SK-N-DZ (cell line): Measurements from ENCODE around the gene CDS2.

ENCODE experiments used
- DNase-seq: peaks from one replicate; pipeline ENCODE4 v3.0.0-alpha.2; 2015; ENCODE audit warnings: low spot score

CDS2 gene

DNA sequence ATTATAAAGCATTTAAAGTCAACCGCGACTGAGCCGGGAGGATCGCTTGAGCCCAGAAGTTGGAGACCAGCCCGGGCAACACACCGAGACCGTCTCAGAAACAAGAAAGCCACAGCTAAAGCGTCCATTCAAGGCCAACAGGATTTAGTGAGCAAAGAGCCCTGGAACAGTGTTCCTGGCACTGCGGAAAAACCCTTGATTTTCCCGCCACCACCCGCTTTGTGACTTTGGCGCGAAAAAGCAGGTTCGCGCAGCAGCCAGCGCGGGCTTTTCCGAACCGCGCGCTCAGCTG lies 7.7 kb upstream of the CDS2 start:
- DNase-seq, result no peak

DNA sequence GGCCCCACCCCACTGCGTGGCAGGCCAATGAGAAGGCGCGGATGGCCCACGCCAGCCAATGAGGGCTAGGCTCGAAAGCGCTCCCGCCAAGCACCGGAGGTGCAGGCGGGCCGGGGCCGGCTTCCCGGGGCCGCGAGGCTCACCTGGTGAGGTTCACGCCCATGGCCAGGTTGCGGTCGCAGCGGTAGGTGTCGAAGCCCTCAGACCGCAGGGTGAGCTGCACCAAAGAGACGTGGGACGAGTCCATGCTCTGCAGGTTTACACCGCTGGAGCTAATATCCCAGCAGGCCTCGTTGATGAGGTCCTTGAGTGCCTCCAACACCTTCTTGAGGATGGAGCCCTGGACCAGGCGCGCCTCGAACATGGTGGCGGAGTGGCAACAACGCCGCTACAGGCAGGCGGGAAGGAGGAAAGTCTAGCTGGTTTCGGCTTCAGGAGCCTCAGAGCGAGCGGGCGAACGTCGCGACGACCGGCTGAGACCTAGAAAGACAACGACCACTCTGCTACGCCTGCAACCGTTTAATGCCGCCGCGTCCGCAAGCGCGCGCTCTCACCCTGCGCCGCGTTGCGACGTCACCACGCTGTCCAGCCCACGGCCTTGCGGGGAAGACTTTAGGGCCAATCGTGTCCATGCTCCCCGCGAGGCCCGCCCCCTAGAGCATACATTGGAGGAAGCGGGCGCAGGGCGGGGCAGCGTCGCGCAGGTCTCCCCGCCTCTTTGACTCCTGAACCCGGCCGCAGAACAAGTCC lies 7.2 kb upstream of the CDS2 start, which contains the start of gene PCNA:
Gene PCNA, minus strand, starts transcription at position 524 of the 750 bp plus-strand sequence. Its CDS starts 160 bp downstream, at position 364.
- DNase-seq, result peak; percentile 97

DNA sequence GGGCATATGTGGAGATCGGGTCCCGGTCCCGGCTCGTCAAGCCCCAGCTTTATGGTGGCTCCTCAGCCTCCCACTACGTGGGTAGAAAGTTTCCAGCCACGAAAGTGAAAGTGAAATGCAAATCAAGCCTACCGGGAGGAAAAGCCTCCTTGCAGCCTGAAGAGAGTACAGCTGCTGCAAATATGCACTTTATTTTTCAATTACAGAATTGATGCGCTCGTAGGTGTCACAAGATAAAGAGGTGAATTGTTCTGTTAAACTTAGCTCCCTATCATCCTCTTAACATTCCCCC lies 6.7 kb upstream of the CDS2 start:
- DNase-seq, result no peak

DNA sequence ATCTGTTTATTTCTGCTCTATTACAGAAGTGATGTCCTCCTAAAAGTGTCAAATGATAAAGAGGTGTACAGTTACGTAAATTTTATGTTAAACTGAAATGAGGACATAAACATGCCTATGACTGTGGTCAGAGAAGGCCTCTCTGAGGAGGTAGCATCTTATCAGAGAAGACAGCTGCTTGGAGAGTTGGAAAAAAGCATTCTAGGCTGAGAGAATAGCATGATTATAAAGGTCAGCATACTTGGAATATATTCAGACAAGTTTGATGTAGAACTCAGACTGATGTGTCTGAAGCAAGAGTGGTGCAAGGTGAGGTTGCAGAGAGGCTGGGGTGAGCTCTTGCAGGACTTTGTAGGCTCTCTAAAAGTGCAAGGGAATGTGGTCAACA lies 3.9 kb upstream of the CDS2 start:
- DNase-seq, result no peak

DNA sequence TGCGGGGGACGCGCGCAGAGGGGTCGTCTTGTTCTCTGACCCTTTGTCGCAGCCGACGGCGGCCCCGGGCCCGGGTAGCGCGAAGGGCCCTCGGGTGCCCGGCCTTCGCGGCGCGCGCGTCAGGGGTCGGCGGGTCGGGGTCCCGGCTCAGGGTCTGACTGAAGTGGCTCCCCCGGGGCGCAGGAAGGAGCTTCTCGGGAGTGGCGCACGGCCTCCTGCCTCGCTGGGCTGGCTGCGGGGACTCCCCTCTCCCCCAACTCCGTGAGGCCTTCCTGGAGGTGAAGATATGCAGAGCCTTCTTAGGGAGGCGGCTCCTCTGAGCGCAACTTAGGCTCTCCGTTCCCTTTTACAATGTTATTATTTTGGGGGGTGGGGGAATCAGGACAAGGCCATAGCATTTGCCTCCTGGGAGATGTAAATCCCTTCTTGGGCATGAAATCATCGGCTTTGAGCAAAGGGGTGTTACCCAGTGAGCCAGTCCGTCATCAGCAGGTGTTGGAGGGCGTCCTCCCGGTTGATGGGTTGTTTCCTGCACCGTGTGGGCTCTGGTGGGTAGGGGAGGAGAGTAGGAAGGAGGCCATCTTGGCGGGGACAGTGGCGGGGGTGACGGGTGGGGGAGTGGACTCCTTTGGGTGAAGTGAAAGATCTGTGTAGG lies 523 bp downstream of the CDS2 start:
- DNase-seq, result peak; percentile 52

DNA sequence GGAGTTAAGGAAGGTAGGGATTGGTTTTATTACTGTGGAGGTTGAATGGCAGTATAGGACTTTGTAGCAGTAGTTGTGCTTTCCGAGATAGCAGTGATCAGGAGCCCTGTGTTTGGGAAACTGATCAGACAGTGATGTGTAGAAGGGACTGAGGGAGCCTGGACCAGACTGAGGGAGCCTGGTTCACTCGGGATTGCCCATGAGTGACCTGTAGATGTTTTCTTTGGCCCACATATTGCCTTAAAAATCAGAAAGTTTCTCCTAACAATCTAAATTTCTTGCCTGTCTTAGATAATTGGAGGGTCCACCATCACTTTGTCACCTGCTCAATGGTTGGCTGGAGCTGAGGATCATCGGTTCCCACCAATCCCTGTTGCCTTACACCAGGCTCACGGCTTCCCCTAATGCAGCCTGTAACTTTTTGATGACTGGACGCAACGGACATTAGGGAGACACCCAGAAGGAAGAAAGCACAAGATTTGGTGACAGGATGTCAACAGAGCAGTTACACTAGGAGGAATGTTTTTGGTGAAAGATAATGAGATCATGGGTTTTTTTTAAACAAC lies 1.1 kb downstream of the CDS2 start:
- no peak for DNase-seq

DNA sequence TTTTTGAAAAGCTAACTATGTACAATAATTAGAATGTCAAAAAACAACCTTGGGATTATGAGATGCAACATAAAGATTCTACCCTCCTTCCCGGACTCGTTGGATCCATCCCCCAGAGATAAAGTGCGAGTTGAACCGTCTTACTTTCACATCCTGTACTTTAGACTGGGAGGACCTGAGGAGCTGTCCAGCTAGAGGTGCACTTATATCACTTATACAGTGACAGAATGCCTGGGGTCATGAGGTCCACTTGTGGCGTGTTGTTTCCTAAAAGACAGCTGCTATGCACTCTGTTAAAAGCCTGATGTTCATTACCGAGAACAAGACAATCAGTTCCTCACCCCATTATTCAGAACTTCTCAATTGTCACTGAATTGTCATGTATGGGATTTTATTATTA lies 2.1 kb downstream of the CDS2 start:
- no peak for DNase-seq

DNA sequence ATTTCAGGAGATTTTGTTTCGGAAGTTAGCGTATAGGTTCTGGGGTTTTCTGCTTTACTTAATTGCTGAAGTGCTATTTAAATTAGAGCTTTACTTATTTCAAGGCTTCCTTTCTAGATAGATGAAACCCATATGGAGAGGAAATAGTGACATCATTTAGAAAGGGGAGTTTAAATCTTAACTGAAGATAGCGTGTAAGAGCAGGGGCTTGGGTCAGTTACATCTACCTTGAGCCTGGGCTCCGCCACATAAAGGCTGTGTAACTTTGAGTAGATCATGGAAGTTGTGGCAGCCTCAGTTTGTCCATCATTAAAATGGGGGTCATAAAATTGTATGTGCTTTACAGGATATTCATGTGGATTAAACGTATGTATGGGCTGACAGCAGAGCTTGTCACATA lies 4.7 kb downstream of the CDS2 start:
- no peak for DNase-seq

DNA sequence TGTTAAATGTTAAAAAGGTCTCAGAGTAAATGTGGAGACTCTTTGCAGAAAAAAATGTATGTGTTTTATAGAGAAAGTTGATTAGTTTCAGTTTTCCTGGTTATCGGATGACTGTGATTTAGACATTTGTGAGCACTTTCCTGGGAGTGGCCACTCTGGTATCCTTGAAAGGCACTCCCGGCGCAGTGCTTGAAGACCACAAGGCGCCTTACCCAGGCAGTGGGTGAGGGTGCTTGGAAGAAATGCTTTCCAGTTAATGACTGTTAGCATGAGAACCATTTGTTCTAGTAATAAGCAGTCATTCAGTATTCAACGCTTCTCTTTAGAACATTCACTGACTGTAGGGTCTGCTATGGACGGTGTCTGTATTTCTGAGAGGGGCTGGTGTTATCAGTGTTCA lies 7.2 kb downstream of the CDS2 start:
- no peak for DNase-seq

DNA sequence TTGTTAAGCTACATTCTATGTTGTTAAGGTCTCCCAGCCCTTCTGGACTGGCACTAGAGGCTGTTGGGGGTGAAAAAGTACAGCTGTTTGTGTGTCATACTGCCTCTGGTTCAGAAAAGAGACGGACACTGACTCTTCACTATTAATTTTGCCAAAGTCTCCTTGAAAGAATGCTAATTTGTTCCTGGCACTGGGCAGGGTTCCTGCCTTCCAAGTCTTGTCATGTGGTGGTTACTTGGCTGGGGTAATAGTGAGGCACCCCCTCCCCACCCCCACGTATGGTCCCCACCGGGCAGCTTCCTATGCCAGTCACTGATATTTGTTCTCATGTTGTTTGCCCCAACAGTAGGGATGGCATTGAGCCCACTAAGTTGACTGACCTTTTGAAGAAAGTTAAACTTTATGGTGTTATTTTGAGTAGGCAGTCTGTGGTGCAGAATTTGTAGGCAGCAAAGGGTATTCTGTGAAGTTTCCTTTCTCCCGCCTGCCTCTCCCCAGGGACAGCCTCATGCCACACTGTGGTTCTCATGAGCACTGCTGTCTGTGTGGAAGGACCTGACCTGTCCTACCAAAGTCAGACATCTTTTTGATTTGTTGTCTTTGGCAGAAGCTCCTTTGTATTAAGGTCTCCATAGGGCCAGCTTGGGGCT lies 8.7 kb downstream of the CDS2 start:
- no peak for DNase-seq

DNA sequence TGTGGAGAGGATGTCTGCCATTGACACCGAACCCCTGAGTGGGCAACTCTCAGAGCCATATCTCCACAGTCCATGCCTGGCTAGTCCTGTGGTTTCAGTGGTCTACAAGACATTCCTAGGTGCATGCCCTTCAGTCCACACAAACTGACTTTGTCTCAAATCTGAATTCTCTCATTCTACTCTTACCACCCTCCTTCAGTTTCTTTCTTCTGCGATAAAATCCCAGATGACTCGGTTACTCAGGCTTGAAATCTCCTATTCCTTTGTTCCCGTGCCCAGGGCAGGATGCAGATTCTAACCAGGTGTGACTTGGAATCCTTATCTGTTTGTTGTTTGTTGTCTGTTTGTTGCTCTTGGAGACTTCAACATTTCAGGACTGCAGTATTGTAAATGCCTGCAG lies 9.3 kb downstream of the CDS2 start:
- DNase-seq, result no peak

DNA sequence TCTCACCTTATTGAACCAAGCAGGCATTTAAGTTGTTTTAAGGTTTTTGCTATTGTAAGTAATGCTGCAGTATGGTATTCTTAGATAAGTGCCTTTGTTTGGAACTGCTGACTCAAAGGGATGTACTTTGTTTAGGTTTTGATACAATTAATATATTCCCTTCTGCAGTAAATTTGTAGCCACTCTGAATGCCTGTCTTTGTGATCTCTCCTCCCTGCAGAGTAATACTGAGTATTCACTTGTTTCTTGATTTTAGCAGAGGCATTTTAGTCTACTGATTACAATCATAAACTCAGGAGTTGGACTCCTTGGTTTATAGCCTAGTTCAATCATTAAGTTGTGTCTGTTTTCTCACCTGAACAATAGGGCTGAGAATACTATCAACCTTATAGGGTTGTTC lies 13.4 kb downstream of the CDS2 start:
- no peak for DNase-seq

DNA sequence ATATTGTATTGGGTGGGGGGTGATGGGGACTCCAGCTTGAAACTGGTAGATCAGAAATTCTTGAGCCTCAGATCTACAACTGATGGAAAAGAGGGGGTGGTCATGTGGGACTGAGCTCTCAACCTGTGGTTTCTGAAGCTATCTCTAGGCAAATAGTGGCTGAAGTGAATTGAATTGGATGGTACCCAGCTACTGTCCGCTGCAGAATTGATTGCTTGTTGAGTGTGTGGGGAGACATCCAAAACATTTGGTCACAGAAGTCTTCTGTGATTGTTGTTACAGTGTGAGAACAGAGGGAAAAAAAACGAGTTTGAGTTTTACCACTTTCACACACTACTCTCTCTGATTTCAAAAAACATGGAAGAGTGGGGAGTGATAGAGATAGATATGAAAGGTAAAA lies 14.8 kb downstream of the CDS2 start:
- no peak for DNase-seq

DNA sequence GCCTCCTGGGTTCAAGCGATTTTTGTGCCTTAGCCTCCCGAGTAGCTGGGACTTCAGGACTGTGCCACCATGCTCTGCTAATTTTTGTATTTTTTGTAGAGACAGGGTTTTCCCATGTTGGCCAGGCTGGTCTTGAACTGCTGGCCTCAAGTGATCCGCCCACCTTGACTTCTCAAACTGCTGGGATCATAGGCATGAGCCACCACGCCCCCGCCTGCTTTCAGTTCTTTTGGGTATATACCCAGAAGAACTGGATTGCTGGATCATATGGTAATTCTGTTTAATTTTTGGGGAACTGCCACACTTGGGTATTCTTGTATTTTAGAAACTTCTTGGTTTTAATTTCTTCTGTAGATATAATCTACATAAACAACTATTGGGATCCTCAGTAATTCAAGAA lies 17.0 kb downstream of the CDS2 start:
- no peak for DNase-seq

DNA sequence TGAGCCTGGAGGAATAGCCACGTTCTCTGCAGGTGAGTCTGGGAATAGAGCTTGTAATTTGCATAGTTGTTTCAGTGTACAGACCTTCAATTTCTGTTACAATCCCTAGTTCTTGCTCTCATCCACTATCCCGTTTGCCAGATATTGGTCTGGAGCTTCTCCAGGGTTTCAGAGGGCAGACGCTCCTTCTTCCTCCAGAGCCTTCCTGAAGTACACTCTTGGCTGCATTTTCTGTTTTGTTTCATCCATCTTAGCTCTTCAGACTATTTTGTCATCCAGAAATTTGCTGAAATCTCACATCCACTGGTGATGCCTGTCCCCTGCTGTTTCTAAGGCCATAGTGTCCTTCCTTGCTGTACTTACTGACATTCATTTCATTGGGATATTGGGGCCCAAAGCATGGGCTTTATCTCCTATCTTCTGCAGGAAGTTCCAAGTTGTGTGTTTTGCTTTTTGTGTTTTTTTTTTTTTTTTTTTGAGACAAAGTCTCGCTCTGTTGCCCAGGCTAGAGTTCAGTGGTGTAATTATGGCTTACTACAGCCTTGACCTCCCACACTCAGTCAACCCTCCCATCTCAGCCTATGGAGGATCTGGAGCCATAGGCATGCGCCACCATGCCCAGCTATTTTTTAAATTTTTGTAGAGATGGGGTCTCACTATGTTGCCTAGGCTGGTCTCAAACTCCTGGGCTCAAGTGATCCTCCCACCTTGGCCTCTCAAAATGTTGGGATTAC lies 18.7 kb downstream of the CDS2 start:
- DNase-seq, result no peak

DNA sequence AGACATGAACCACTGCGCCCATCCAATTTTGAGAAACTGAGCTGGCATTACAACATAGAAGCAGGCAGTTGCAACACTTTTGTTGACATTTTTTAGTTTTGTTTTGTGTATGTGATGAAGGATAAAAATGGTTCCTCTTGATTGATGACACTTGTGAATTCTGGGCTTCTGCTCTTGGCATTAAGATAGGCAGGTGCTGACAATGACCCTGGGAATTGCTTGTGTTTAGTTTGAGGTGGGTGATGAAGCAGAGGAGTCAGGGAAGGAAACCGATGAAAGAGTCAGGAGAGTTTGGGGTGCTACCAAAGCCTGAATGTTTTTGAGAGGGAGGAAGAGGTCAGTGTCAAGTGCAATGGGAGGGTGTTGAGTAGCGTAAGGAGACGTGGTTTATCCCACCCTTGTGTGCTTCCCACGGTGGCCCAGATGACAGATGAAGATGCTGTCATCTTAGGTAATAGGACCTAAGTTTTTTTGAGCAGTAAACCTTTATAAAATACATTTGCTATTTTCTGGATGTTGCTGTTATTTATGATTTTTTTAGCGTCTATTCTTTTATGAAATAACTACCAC lies 19.4 kb downstream of the CDS2 start:
- DNase-seq, result no peak

DNA sequence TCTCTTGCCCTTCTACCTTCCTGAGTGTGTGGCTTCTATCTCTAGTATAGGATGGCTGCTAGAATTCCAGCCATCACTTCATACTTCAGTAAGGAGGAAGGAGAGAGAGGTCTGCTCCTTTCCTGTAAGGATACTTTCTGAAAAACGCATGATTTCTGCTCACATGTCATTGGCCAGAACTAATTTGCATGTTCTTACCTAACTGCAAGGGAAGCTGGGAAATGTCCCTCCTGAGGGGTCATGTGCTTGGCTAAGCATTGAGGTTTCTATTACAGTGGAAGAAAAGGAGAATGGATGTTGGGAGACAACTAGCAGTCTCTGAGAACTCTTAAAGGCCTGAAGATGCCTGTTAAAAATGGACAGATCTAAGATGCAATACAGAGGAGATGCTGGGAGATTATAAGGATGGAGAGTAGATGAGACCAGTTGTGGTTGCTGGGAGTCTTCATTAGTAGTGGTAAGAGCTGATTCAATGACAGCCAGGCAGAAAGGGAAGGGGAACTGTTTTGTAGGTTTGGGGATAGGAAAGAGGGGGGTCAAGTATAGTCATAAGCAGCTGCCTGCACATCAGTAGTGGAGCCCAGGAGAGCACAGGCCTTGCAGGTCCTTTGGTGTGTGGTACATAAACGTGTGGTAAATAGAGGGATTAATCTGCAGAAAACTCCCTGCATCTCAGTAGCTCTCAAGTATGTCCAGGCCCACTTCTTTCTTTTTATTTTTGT lies 20.2 kb downstream of the CDS2 start:
- no peak for DNase-seq

DNA sequence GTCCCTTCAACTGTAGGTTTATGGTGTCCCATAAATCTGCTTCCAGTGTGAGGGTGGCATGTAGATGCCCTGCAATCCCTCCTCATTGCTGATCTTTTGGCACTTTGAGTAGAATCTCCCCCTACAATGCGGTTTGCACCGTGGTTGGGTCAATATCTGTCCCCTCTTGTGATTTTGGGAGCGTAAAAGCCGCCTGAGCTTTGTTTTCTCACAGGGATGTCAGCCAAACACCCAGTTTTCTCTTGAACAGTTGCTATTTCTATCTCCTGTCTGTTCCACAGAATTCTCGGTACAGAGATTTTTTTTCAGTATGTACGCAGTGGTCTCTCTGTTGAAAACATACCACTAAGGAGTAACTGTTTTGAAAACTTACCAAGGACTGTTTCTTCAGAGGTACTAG lies 21.8 kb downstream of the CDS2 start:
- no peak for DNase-seq

DNA sequence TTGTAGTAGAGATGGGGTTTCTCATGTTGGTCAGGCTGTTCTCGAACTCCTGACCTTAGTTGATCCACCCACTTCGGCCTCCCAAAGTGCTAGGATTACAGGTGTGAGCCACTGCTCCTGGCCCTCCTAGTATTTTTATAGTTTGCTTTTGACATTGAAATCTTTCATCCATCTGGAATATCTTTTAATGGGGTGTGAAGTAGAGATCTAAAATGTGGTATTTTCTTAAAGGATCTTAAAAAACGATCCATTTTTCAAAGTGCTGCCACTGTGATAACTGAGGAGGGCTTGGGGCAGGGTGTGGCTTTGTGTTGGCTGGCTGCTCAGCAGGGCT lies 23.1 kb downstream of the CDS2 start:
- no peak for DNase-seq

DNA sequence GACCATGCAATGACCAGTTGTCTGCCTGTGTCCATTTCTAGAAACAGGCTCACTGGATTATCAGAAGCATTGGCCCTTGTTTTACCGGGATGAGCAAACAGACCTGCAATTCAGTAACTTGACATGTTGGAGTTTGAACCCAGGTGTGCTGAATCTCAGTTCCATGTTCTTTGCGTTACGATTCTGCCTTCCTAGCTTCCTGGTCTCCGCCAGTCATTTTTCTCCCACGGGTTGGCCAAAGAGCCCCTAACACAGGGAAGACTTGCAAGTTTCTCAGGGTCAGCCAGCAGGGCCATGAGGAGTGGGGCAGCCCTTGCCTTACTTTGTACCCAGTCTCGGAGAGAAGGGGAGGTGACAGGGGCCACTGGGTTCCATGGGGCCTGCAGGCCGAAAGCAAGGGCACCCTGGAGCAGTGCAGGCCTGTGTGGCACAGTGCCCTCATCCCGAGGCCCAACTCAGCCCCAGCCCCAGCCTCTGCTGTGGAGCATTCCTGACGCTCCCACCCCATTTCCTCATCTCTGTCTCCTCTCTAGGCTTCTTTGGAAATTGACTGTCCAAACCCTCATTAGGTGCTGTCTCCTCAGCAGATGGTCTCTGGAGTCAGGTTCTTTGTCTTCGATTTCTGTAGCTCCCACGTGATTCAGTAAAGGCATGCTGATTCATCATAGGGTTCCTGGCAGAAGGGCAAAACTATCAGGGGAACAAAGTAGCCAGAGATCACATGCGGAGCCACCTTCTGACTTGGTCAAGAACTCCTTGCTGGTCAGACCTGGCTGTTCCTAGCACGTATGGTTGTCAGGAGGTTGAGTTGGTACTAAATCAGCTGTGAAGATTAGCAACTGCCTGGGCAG lies 23.6 kb downstream of the CDS2 start:
- DNase-seq, result no peak

DNA sequence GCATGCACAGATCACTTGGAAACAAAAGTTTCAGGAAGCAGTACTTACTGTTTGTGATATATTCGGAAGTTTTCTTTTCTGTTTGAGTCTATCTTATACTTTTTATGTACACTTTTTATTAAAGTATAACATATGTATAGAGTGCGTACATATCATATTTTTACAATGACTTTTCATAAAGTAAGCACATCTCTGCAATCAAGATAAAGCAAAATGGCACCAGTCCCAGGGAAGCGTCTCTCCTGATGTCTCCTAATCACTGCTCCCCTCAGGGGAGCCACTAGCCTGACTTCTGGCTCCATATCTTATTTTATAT lies 26.3 kb downstream of the CDS2 start:
- no peak for DNase-seq
